Loucy (cell line): ENCODE measurements around the gene SAMD8.
A peak's percentile ranks its signal among the peaks of the same experiment; 100 is the strongest.

ENCODE experiments used
- H2AFZ ChIP-seq: fragments of 200-600 bp; sonication (generic); 2 replicates; pipeline ENCODE4 v1.6.0; 2016; ENCODE audit warnings: antibody characterized with exemption, mild to moderate bottlenecking, low read length, moderate library complexity
- H3F3A ChIP-seq: fragments of 200-600 bp; 2 replicates; pipeline ENCODE4 v1.6.0; 2016; ENCODE audit warnings: antibody characterized with exemption, low read depth, mild to moderate bottlenecking
- H3K27me3 ChIP-seq: fragments of 200-600 bp; sonication (generic); 2 replicates; pipeline ENCODE4 v1.6.1; 2014; ENCODE audit warnings: low read length, mild to moderate bottlenecking; ENCODE audit not compliant: insufficient read depth, poor library complexity, severe bottlenecking
- H3K36me3 ChIP-seq: fragments of 200-600 bp; sonication (generic); 2 replicates; pipeline ENCODE4 v1.6.1; 2016; ENCODE audit warnings: low read length; ENCODE audit not compliant: insufficient read depth
- H3K4me1 ChIP-seq: fragments of 200-600 bp; sonication (generic); 2 replicates; pipeline ENCODE4 v1.5.1; 2014; ENCODE audit warnings: low read length, mild to moderate bottlenecking; ENCODE audit not compliant: insufficient read depth, poor library complexity, severe bottlenecking
- H3K4me2 ChIP-seq: fragments of 200-600 bp; sonication (generic); 2 replicates; pipeline ENCODE4 v1.6.0; 2014; ENCODE audit warnings: antibody characterized with exemption, low read length, low read depth, mild to moderate bottlenecking; ENCODE audit not compliant: poor library complexity, severe bottlenecking
- H3K4me3 ChIP-seq: fragments of 200-600 bp; sonication (generic); 2 replicates; pipeline ENCODE4 v1.5.1; 2014; ENCODE audit warnings: low read length, mild to moderate bottlenecking, mixed read lengths; ENCODE audit not compliant: poor library complexity, severe bottlenecking
- H3K79me2 ChIP-seq: fragments of 200-600 bp; sonication (generic); 2 replicates; pipeline ENCODE4 v1.6.1; 2014; ENCODE audit warnings: low read length; ENCODE audit not compliant: insufficient read depth
- H3K9ac ChIP-seq: fragments of 200-600 bp; sonication (generic); 2 replicates; pipeline ENCODE4 v1.6.0; 2014; ENCODE audit warnings: mild to moderate bottlenecking, low read depth, low read length, moderate library complexity; ENCODE audit not compliant: poor library complexity, severe bottlenecking
- H3K9me2 ChIP-seq: fragments of 200-600 bp; sonication (generic); replicated peaks from 2 replicates; pipeline ENCODE4 v1.6.1; 2016; ENCODE audit warnings: low read depth, low read length, mixed read lengths
- H3K9me3 ChIP-seq: fragments of 200-600 bp; sonication (generic); 2 replicates; pipeline ENCODE4 v1.6.1; 2014; ENCODE audit warnings: mild to moderate bottlenecking, antibody characterized with exemption, low read length, low read depth; ENCODE audit not compliant: insufficient read depth
- H4K20me1 ChIP-seq: fragments of 200-600 bp; sonication (generic); 2 replicates; pipeline ENCODE4 v1.6.0; 2014; ENCODE audit warnings: antibody characterized with exemption, low read length, mild to moderate bottlenecking; ENCODE audit not compliant: insufficient read depth, poor library complexity, severe bottlenecking
- CTCF ChIP-seq: fragments of 200-600 bp; sonication (generic); conservative IDR thresholded peaks from 2 replicates; pipeline ENCODE4 v1.5.1; 2014; ENCODE audit warnings: mild to moderate bottlenecking, antibody characterized with exemption, low read length
- EZH2phosphoT487 ChIP-seq: fragments of 200-600 bp; IDR thresholded peaks from 2 replicates; pipeline ENCODE4 v1.6.1; 2018; ENCODE audit warnings: antibody characterized with exemption, mild to moderate bottlenecking, moderate library complexity, borderline replicate concordance

The SAMD8 gene

GRCh38 chr10:75230600-75231038 lies 119.2 kb downstream of the SAMD8 start:
- Histone ChIP-seq H3K27me3 (no peaks in the 10 kb centered on the region), H3K4me3 (no peak overlapping the region), H3F3A (peaks cover 12% of the 10 kb centered on the region; the same call in 1 of the 2 replicates), H3K4me1 (peaks cover 4% of the 10 kb centered on the region), H3K36me3 (peaks cover 65% of the 10 kb centered on the region), H3K79me2 (peaks cover 38% of the 10 kb centered on the region), H3K9me2 (no peaks in the 10 kb centered on the region), H4K20me1 (peaks cover 36% of the 10 kb centered on the region), H3K9ac (no peak overlapping the region), H3K9me3 (no peaks in the 10 kb centered on the region), H3K4me2 (no peak overlapping the region), H2AFZ (no peak overlapping the region)
- TF ChIP-seq EZH2phosphoT487, result no peak
- peak; percentile 97 for TF ChIP-seq CTCF
